GM15510 (cell line): ENCODE data around the gene HIPK1.

Experiments used
- POLR2A ChIP-seq: IDR thresholded peaks from 3 replicates; pipeline ENCODE4 v1.6.1; 2011; ENCODE audit warnings: borderline replicate concordance; ENCODE audit not compliant: insufficient read length; ENCODE audit errors: extremely low read depth

HIPK1 gene

GRCh38 chr1:113928941-113929749 lies at the start of gene HIPK1:
Gene HIPK1 (plus strand): TSS chr1:113929324.
- peak; percentile 78 for TF ChIP-seq POLR2A

GRCh38 chr1:113879739-113880038 lies 49.4 kb upstream of the HIPK1 start:
- no peak for TF ChIP-seq POLR2A

GRCh38 chr1:113881661-113882060 lies 47.5 kb upstream of the HIPK1 start:
- no peak for TF ChIP-seq POLR2A

GRCh38 chr1:113886417-113887401 lies 42.4 kb upstream of the HIPK1 start:
- TF ChIP-seq POLR2A, result no peak

- TF ChIP-seq POLR2A, result no peak
Observed at GRCh38 chr1:113887402-113888175, 41.5 kb upstream of the HIPK1 start, which contains the start of gene BCL2L15. Gene BCL2L15 (minus strand): TSS chr1:113887581. CDS start chr1:113887375, 206 bp downstream.

- no peak for TF ChIP-seq POLR2A
Observed at GRCh38 chr1:113890816-113891215, 38.3 kb upstream of the HIPK1 start.

GRCh38 chr1:113891631-113892220 lies 37.4 kb upstream of the HIPK1 start:
- no peak for TF ChIP-seq POLR2A

- TF ChIP-seq POLR2A, result no peak
Observed at GRCh38 chr1:113893267-113893666, 35.9 kb upstream of the HIPK1 start.

- TF ChIP-seq POLR2A, result no peak
Observed at GRCh38 chr1:113895098-113895497, 34.0 kb upstream of the HIPK1 start.

- TF ChIP-seq POLR2A, result no peak
Observed at GRCh38 chr1:113895961-113896360, 33.2 kb upstream of the HIPK1 start.

- no peak for TF ChIP-seq POLR2A
Observed at GRCh38 chr1:113898241-113898814, 30.8 kb upstream of the HIPK1 start.

- no peak for TF ChIP-seq POLR2A
Observed at GRCh38 chr1:113899111-113899510, 30.0 kb upstream of the HIPK1 start.

GRCh38 chr1:113901191-113901590 lies 27.9 kb upstream of the HIPK1 start:
- no peak for TF ChIP-seq POLR2A
